Stimulated activated CD4-positive, alpha-beta T cell treated with anti-CD3 and anti-CD28 coated beads, Interleukin-4, amount 100 ng/mL, for 24 hours (primary cell): Measurements from ENCODE around the gene A4GNT.

Source experiments
- DNase-seq: peaks from one replicate; pipeline ENCODE4 v3.0.0-alpha.2; 2020

The A4GNT gene

DNA sequence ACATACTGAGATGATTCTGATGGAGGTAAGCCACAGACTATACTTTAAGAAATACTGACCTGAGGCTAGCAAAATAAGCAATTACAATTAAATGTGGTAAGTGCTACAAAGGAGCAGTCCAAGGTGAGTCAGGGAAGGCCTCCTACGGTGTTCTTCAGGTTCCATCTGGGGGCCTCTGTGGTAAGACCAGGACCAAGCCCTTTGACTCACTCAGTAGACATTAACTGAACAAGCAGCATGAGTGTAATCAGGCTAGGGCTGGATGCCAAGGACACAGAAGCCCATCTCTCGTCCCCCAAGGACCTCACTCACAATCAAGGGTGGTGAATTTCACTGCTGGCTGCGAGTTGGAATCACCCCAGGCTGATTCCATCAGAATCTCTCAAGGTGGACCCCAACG is 54.1 kb downstream of the A4GNT start:
- DNase-seq, result no peak
